GM18867 (cell line): Measurements from ENCODE around the gene RPL39.
A peak's percentile ranks its signal among the peaks of the same experiment; 100 is the strongest.
"Not testable (repeated sequence)": the region's sequence is repeated elsewhere in the genome, so short reads cannot be mapped to it uniquely, and the experiment has no call there.

ENCODE experiments used
- ATAC-seq: cut with Tn5 transposase; IDR thresholded peaks from one replicate; pipeline ENCODE4 v1.9.1; 2021; ENCODE audit warnings: mild to moderate bottlenecking, moderate library complexity; ENCODE audit not compliant: unreplicated experiment

RPL39 gene

DNA sequence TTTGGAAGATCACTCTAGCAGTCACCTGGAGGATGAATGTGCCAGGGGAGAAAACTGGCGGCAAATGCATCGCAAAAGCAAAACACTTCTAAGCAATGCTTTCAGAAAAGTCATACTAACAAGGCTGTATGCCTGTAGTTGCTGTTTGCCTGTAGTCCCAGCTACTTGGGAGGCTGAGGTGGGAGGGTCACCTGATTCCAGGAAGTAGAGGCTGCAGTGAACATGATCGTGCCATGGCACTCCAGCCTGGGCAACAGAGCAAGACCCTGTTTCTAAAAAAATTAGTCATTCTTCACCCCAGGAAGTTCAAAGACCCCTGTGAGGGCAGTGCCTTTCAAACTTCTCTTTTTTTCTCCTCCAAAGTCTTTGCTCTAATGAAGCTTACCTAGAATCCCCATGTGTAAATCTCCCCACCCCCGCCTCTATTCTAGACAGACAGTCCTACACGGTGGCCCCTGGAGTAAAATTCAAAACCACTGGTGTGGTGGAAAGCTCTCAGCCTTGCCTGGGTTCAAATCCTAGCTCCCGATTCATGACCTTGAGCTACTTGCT, 27.5 kb downstream of the RPL39 start:
- no peak for ATAC-seq

DNA sequence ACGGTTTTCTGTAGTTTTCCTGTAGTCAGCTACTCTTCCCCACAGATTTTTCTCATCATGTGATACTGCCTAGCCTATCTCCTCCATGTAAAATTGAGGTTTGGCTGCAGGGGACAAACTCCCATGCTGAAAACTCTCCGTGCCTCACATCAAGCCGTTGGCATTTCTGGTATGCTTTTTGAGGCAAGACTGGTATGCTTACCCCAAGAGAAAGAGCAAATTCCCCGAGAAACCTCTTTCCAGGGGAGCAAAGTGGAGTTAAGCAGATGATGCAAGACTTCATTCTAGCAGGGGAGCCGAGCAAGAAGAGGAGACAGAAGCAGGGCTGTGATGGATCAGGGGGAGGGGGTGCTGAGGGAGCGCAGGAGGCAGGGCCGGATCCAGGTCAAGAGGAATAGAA, 28.2 kb downstream of the RPL39 start:
- no peak for ATAC-seq

DNA sequence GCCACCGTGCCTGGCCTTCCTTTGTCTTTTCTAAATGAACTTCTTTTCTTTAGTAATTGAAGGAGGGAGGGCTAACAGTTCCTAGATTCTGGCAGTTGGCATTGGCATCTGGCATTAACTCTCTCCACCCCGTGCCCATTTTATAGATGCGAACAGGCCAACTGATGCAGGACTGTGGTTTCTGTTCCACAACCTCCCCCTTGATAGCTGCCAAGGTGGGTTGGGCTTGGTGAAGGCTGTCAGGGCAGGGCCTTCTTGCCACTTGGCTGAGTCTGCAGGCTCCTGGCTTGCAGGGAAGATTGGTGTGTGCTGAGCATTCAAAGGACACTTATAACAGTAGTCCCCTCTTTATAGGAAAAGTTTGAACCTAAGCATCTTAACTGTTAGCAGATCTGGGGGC, 28.7 kb downstream of the RPL39 start:
- ATAC-seq, result no peak

DNA sequence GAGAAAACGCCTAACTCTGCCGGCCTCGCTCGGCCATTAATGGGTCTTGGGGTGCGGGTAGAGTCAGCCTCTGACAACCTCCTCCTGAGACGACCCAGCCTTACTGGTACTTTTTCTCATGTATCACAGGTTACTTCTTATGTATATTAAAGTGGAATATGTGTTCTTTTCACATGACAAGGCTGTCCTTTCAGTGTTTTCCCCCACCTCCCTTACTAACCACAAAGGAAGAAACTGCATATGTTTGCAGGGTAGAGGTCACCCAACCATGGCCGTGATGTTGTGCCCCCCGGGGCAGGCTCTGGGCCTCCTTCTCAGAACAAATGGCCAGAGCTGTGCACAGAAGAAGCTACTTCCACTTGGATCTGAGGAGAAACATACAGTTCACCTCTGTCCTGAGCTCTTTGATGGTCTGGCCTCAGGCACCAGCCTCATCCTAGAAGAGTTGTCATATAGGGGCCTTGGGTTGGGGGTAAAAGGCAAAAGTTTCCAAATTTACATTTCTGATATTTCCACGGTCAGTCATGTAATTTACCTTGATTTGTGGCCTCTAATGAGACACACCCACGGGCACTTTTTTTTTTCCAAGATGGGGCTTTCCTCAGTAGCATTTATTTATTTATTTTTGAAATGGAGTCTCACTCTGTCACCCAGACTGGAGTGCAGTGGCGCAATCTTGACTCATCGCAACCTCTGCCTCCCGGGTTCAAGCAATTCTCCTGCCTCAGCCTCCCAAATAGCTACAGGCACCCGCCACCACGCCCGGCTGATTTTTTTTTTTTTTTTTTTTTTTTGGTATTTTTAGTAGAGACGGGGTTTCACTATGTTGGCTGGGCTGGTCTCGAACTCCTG, 31.2 kb downstream of the RPL39 start:
- ATAC-seq, result peak; percentile 13

DNA sequence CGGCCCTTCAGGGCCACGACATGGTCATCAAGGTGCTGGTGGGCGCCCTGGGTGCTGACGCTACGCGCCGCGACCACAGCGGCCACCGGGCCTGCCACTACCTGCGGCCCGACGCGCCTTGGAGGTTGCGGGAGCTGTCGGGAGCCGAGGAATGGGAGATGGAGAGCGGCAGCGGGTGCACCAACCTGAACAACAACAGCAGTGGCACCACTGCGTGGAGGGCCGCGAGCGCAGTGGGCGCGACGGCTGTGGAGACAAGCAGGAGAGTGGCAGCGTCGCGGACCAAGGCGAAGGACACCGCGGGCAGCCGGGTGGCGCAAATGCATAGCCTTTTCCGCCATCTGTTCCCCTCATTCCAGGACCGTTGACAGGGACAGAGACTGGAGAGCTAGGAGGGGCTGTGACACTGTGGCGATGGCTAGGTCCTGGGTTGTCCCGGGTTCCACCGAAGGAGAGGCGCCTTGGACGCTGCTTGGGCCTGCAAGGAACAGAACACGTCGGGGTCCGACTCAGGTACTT, 32.1 kb downstream of the RPL39 start:
- ATAC-seq, result no peak

DNA sequence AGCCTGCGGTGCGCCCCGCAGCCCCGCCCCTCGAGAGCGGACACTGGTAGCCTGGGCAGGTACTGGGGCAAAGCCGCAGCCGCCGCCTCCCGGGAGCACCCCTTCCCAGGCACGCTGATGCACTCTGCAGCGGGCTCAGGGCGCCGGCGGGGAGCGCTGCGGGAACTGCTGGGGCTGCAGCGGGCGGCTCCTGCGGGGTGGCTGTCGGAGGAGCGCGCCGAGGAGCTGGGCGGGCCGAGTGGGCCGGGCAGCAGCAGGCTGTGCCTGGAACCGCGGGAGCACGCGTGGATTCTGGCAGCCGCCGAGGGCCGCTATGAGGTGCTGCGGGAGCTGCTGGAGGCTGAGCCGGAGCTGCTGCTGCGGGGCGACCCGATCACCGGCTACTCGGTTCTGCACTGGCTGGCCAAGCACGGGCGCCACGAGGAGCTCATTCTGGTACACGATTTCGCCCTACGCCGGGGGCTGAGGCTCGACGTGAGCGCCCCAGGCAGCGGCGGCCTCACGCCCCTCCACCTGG, 32.6 kb downstream of the RPL39 start:
- no peak for ATAC-seq

DNA sequence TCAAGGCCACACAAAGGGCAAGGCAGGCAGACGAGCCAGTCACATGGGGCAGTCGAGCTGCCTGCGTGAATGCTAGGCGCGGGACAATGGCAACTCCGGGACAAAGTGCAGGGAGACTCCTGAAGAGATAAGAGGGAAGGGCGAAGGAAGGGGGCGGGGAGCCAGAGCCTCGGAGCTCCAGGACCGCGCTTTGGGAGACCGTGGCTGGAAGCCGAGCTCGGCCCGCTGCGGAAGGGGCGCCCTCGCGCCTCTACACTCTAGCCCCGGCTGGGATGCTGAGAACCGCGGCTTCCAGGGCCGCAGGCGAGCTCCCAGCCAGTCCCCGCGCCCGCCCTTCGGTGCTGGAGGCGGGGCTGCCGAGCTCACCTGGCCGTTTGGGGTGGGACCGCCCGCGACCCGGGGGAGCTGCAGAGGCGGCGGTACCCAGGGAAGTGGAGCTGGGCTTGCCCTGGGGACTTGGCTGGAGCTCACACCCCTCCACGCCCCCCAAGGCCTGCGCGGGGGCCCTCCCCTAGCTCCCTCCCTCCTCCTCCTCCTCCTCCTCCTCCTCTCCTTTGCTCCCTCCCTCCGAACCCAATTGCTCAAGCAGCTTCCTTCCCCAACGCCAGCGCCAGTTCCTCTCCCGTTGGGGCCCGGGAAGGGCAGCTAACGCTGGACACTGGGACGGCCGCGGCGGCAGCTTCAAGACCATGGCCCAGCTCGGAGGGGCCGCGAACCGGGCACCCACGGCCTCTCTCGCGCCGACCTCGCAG, 33.3 kb downstream of the RPL39 start, which contains the start of gene SOWAHD:
SOWAHD (plus strand) TSS at position 610 of the 752 bp plus-strand sequence; CDS start at position 690, 80 bp downstream.
- no peak for ATAC-seq

DNA sequence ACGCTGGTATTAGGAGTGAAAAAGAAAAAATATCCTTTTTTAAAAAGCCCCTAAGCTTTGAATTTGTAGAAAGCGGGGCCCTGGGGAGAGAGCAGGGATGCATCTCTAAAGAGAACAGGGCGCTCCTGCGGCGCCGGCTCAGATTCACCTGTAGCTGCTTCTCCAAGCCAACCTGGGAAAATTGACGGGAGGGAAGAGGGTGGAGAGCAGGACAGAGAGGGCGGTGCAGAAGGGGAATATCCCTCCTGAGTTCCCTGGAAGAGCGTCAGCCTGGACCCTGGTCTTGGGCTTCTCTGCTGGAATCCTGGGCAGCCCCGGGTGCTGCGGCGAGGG, 33.8 kb downstream of the RPL39 start:
- ATAC-seq, result no peak

DNA sequence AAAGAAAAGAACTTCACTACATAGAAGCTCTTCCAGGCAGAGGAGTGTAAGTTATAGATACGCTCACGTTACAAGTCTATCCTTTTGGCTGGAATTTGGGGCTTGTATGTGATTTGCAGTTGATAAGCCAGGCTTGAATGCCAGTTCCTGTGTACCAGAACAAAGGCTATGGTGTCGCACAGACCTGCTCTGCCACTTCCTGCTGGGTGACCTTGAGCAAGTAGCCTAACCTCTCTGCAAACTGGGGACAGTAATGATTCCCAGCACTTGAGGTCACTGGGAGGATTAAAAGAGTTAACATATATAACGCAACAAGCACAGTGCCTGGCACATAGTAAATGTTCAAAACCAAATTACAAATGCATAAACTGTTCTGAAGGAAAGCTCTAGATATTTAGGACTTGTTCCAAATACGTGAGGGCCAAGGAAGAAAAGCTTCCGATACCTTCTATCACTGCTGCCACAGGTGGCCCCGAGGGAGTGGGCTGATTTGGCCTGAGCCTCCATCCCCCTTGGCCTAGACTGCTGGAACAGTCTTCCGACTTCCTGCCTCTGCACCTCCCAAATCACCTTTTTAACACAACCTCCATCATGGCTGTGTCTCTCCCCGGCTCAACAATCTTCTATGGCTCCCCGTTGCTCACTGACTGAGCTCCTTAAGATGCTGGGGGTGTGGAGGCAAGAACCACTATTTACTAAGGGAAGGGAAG, 34.3 kb downstream of the RPL39 start:
- no peak for ATAC-seq

DNA sequence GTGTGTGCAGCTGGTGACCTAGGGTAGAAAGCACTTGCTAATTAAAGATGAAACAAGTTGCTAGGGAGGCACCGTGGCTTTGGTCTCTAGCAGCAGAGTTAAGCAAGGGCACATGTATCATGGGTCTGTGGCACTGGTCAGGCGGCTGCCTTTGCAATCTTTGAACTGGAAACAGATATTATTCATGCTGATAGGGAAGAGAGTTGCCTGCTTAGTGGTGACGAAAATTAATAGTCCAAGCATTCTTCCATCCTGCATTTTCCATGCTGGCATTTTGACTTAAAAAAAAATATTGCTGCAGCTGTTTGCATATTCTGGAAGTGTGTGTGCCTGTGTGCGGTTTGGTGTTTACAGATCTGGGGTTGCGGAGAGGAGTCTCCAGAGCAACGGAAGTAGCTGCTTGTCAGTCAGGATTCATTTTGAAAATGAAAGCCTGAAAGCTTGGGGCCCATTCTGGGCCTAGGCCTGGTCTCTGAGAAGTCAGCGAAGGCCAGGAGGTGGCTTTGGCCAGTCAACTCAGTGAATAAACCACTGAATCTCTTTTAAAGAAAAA, 35.4 kb downstream of the RPL39 start:
- ATAC-seq, result peak; percentile 72

DNA sequence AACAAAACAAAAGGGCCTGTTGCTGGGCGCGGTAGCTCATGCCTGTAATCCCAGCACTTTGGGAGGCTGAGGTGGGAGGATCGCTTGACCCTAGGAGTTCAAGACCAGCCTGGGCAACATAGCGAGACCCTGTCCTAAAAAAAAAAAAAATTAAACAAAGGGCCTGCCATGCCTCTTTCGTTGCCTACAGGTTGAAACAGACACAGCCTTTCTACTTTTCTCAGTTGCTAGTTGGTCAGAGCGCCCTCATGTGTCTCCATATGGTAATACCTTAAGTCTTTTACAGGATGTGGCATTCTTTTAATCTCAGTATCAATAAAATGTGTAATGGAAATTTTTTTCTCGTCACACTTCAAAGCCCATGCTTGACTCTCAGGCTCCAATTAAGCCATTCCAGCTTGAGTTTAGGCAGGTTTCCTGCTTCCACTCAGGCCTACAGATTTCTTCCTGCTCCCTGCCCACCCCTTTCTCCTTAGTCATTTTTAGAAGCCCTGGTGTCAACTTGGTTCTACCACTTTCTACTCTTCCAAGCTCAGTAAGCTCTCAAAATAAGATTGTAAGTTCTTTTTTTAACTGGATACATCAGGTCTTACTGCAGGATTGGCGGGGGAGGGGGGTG, 37.7 kb downstream of the RPL39 start:
- no peak for ATAC-seq

DNA sequence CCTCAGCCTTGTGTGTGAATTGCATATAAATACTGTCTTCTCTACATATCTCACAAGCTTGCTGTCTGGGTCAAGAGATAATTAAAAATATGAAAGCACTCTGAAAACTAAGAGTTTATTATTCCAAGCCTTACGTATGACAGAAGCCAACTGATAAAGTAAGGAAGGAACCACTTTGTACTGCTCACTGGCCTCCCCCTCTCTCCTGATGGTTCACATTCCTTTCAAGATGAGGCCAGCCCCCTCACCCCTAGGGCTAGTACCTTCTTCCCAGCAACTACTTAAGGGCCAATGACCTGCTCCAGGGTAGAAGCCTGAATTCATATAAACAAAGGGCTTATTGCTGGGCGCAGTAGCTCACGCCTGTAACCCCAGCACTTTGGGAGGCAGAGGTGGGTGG, 38.4 kb downstream of the RPL39 start:
- no peak for ATAC-seq

DNA sequence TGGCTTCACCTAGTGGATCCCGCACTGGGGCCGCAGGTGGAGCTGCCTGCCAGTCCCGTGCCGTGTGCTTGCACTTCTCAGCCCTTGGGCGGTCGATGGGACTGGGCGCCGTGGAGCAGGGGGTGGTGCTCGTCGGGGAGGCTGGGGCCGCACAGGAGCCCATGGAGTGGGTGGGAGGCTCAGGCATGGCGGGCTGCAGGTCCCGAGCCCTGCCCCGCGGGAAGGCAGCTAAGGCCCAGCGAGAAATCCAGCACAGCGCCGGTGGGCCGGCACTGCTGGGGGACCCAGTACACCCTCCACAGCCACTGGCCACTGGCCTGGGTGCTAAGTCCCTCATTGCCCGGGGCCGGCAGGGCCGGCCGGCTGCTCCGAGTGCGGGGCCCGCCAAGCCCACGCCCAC, 40.7 kb downstream of the RPL39 start:
- ATAC-seq, result not testable (repeated sequence)

DNA sequence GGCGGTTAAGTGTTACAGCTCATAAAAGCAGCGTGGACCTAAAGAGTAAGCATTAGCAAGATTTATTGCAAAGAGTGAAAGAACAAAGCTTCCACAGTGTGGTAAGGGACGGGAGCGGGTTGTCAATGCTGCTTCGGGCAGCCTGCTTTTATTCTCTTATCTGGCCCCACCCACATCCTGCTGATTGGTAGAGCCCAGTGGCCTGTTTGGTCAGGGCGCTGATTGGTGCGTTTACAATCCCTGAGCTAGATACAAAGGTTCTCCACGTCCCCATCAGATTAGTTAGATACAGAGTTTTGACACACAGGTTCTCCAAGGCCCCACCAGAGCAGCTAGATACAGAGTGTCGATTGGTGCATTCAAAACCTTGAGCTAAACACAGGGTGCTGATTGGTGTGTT, 41.3 kb downstream of the RPL39 start:
- not testable (repeated sequence) for ATAC-seq

DNA sequence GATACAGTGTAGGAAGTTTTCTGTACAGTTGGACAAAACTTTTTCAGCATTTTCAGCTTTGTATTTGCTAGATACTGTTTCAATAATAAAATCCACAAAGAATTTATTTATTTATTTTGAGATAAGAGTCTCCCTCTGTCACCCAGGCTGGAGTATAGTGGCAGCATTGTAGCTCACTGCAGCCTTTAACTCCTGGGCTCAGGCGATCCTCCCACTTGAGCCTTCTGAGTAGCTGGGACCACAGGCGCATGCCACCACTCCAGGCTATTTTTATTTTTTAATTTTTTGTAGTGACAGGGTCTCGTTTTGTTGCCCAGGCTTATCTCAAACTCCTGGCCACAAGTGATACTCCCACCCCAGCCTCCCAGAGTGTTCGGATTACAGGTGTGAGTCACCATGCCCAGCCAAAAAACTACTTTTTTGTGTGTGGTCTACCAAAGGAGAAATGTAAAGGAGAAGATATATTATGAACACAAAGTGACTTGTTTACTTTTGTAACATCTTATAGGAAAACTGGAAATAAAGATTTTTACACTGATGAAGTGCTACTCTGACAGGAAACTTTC, 46.1 kb downstream of the RPL39 start:
- ATAC-seq, result no peak

DNA sequence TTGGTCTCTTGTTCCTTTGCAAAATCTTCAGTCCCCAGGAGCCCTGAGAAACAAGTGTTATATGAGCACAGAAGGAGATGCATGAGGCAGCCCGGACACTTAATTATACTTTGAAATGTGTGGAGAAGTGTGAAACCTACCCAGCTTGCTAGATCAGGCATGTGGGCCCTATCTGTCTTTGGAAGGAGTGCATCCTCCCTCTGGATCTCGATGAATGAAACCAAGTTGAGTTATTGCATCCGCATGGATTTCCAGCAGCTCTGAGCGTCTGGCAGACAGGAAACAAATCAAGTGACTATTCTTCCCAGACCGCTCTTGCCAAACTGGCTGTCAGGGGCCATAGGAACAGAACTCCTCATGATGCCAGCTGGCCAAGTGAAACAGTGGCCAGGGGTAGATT, 52.7 kb downstream of the RPL39 start:
- ATAC-seq, result no peak
